ENCODE measurements around the gene RPLP2. TPM values are rescaled to one million over a fixed set of nuclear protein-coding genes. Genes with fewer than 3 reads are reported as not detected.
A peak's percentile ranks its signal among the peaks of the same experiment; 100 is the strongest.

Gene RPLP2
- total RNA-seq, 1 donor, result 220 TPM

GRCh38 chr11:797296-798092 is 12.3 kb upstream of the RPLP2 start:
- H3K4me3 ChIP-seq (ENCODE audit: low read depth, low read length), result peak overlapping the region; percentile 74
- no peak for TF ChIP-seq CTCF (IDR thresholded peaks at IDR 0.05; ENCODE audit: insufficient read depth, low read depth, low read length)
- peak; percentile 91 for DNase-seq (ENCODE audit: low read depth)

GRCh38 chr11:798093-798713 is 11.6 kb upstream of the RPLP2 start, which contains the start of gene SLC25A22:
Gene SLC25A22 (minus strand): TSS chr11:798281. CDS start chr11:795006, 3,275 bp downstream.
- H3K4me3 ChIP-seq (ENCODE audit: low read depth, low read length), result peak within 1 kb of the TSS; percentile 74
- peak; percentile 65 for TF ChIP-seq CTCF (IDR thresholded peaks at IDR 0.05; ENCODE audit: insufficient read depth, low read depth, low read length)
- peak; percentile 71 for DNase-seq (ENCODE audit: low read depth)

GRCh38 chr11:799641-800316 is 10.0 kb upstream of the RPLP2 start:
- H3K4me3 ChIP-seq (ENCODE audit: low read depth, low read length), result no peak overlapping the region
- DNase-seq (ENCODE audit: low read depth), result no peak
- TF ChIP-seq CTCF (IDR thresholded peaks at IDR 0.05; ENCODE audit: insufficient read depth, low read depth, low read length), result no peak

- H3K4me3 ChIP-seq (ENCODE audit: low read depth, low read length), result no peak overlapping the region
- DNase-seq (ENCODE audit: low read depth), result no peak
- no peak for TF ChIP-seq CTCF (IDR thresholded peaks at IDR 0.05; ENCODE audit: insufficient read depth, low read depth, low read length)
Observed at GRCh38 chr11:800473-800872, 9.3 kb upstream of the RPLP2 start.

- no peak for DNase-seq (ENCODE audit: low read depth)
- H3K4me3 ChIP-seq (ENCODE audit: low read depth, low read length), result no peak overlapping the region
- no peak for TF ChIP-seq CTCF (IDR thresholded peaks at IDR 0.05; ENCODE audit: insufficient read depth, low read depth, low read length)
Observed at GRCh38 chr11:801097-801780, 8.5 kb upstream of the RPLP2 start.

- no peak for DNase-seq (ENCODE audit: low read depth)
- no peak for TF ChIP-seq CTCF (IDR thresholded peaks at IDR 0.05; ENCODE audit: insufficient read depth, low read depth, low read length)
- no peak overlapping the region for H3K4me3 ChIP-seq (ENCODE audit: low read depth, low read length)
Observed at GRCh38 chr11:802018-802617, 7.6 kb upstream of the RPLP2 start.

All from fibroblast of villous mesenchyme (primary cell).